Measurements from ENCODE around the gene NBAS. TPM values are rescaled to one million over a fixed set of nuclear protein-coding genes. Genes with fewer than 3 reads are reported as not detected.

Gene NBAS
- total and polyA plus RNA-seq, 3 experiments from 2014 or later, result 22.0 to 34.1 (median 30.6) TPM

GRCh38 chr2:15354596-15355366, 206.4 kb downstream of the NBAS start:
- Histone ChIP-seq H3K4me3 (ENCODE audit: low read length) (no peak overlapping the region), H3K27me3 (ENCODE audit: insufficient read depth, low read length, poor library complexity, severe bottlenecking) (no peaks in the 10 kb centered on the region), H3K9me3 (ENCODE audit: low read length) (no peaks in the 10 kb centered on the region), H3K36me3 (ENCODE audit: insufficient read depth, low read length) (peaks cover 4% of the 10 kb centered on the region), H3K27ac (ENCODE audit: low read depth, low read length) (no peak overlapping the region), H3K4me1 (ENCODE audit: insufficient read depth, low read length) (no peaks in the 10 kb centered on the region)
- Mint-ChIP-seq H3K27me3 (no peaks in the 10 kb centered on the region), H3K4me3 (no peak overlapping the region), H3K4me1 (no peaks in the 10 kb centered on the region), H3K36me3 (peaks cover 32 to 80% (median 35%) of the 10 kb centered on the region in 3 donors), H3K9me3 (no peaks in the 10 kb centered on the region), H3K27ac (peak overlapping the region in 1 of 8 donors; percentile 42)
- ChIA-PET CTCF (no interaction called here), POLR2A (no interaction called here)
- no peak for DNase-seq

- Mint-ChIP-seq H3K4me3 (no peak overlapping the region), H3K9me3 (no peaks in the 10 kb centered on the region), H3K36me3 (peaks cover 40 to 77% (median 43%) of the 10 kb centered on the region in 3 donors), H3K27me3 (no peaks in the 10 kb centered on the region), H3K4me1 (no peaks in the 10 kb centered on the region), H3K27ac (peak overlapping the region in 1 of 8 donors; percentile 42)
- ChIA-PET POLR2A (no interaction called here), CTCF (no interaction called here)
- H3K36me3 ChIP-seq (ENCODE audit: insufficient read depth, low read length), result peaks cover 4% of the 10 kb centered on the region
- H3K4me1 ChIP-seq (ENCODE audit: insufficient read depth, low read length), result no peaks in the 10 kb centered on the region
- no peak overlapping the region for H3K27ac ChIP-seq (ENCODE audit: low read depth, low read length)
- H3K9me3 ChIP-seq (ENCODE audit: low read length), result no peaks in the 10 kb centered on the region
- H3K4me3 ChIP-seq (ENCODE audit: low read length), result no peak overlapping the region
- no peak for DNase-seq
- no peaks in the 10 kb centered on the region for H3K27me3 ChIP-seq (ENCODE audit: insufficient read depth, low read length, poor library complexity, severe bottlenecking)
Measured at GRCh38 chr2:15352363-15352762, 208.8 kb downstream of the NBAS start.

GRCh38 chr2:15348636-15349035, 212.5 kb downstream of the NBAS start:
- ChIA-PET CTCF (no interaction called here), POLR2A (no interaction called here)
- Mint-ChIP-seq H3K27me3 (no peaks in the 10 kb centered on the region), H3K4me1 (peaks cover 0 to 4% (median 0%) of the 10 kb centered on the region in 3 donors), H3K27ac (no peak overlapping the region), H3K9me3 (peaks cover 0 to 3% (median 0%) of the 10 kb centered on the region in 5 donors), H3K4me3 (no peak overlapping the region), H3K36me3 (peaks cover 43 to 72% (median 44%) of the 10 kb centered on the region in 3 donors)
- Histone ChIP-seq H3K27me3 (ENCODE audit: insufficient read depth, low read length, poor library complexity, severe bottlenecking) (no peaks in the 10 kb centered on the region), H3K4me1 (ENCODE audit: insufficient read depth, low read length) (no peaks in the 10 kb centered on the region), H3K4me3 (ENCODE audit: low read length) (no peak overlapping the region), H3K36me3 (ENCODE audit: insufficient read depth, low read length) (peaks cover 4% of the 10 kb centered on the region), H3K27ac (ENCODE audit: low read depth, low read length) (no peak overlapping the region), H3K9me3 (ENCODE audit: low read length) (no peaks in the 10 kb centered on the region)
- no peak for DNase-seq

GRCh38 chr2:15348045-15348444, 213.1 kb downstream of the NBAS start:
- no peak overlapping the region for H3K27ac Mint-ChIP-seq
- Histone ChIP-seq H3K27ac (ENCODE audit: low read depth, low read length) (no peak overlapping the region), H3K4me1 (ENCODE audit: insufficient read depth, low read length) (no peaks in the 10 kb centered on the region), H3K36me3 (ENCODE audit: insufficient read depth, low read length) (peaks cover 4% of the 10 kb centered on the region), H3K4me3 (ENCODE audit: low read length) (no peak overlapping the region), H3K27me3 (ENCODE audit: insufficient read depth, low read length, poor library complexity, severe bottlenecking) (no peaks in the 10 kb centered on the region), H3K9me3 (ENCODE audit: low read length) (no peaks in the 10 kb centered on the region)
- H3K9me3 Mint-ChIP-seq, result peaks cover 0 to 3% (median 0%) of the 10 kb centered on the region in 5 donors
- no peaks in the 10 kb centered on the region for H3K27me3 Mint-ChIP-seq
- no peak overlapping the region for H3K4me3 Mint-ChIP-seq
- POLR2A ChIA-PET, result no interaction called here
- peaks cover 43 to 68% (median 45%) of the 10 kb centered on the region in 3 donors for H3K36me3 Mint-ChIP-seq
- peaks cover 0 to 4% (median 0%) of the 10 kb centered on the region in 3 donors for H3K4me1 Mint-ChIP-seq
- CTCF ChIA-PET, result no interaction called here
- no peak for DNase-seq

GRCh38 chr2:15346624-15347023, 214.5 kb downstream of the NBAS start:
- ChIA-PET CTCF (no interaction called here), POLR2A (no interaction called here)
- no peak overlapping the region for H3K27ac ChIP-seq (ENCODE audit: low read depth, low read length)
- H3K9me3 ChIP-seq (ENCODE audit: low read length), result no peaks in the 10 kb centered on the region
- Mint-ChIP-seq H3K4me1 (peaks cover 0 to 4% (median 0%) of the 10 kb centered on the region in 3 donors), H3K4me3 (no peak overlapping the region), H3K9me3 (peaks cover 0 to 3% (median 0%) of the 10 kb centered on the region in 5 donors), H3K36me3 (peaks cover 35 to 62% (median 40%) of the 10 kb centered on the region in 3 donors), H3K27ac (no peak overlapping the region), H3K27me3 (no peaks in the 10 kb centered on the region)
- H3K4me1 ChIP-seq (ENCODE audit: insufficient read depth, low read length), result no peaks in the 10 kb centered on the region
- H3K27me3 ChIP-seq (ENCODE audit: insufficient read depth, low read length, poor library complexity, severe bottlenecking), result no peaks in the 10 kb centered on the region
- peaks cover 4% of the 10 kb centered on the region for H3K36me3 ChIP-seq (ENCODE audit: insufficient read depth, low read length)
- H3K4me3 ChIP-seq (ENCODE audit: low read length), result no peak overlapping the region
- no peak for DNase-seq

GRCh38 chr2:15337996-15338666, 223.0 kb downstream of the NBAS start:
- Mint-ChIP-seq H3K27ac (no peak overlapping the region), H3K36me3 (peaks cover 29 to 49% (median 33%) of the 10 kb centered on the region in 3 donors), H3K9me3 (no peaks in the 10 kb centered on the region), H3K27me3 (no peaks in the 10 kb centered on the region), H3K4me3 (no peak overlapping the region), H3K4me1 (peaks cover 8 to 14% (median 10%) of the 10 kb centered on the region in 3 donors)
- Histone ChIP-seq H3K4me3 (ENCODE audit: low read length) (no peak overlapping the region), H3K9me3 (ENCODE audit: low read length) (no peaks in the 10 kb centered on the region), H3K27ac (ENCODE audit: low read depth, low read length) (no peak overlapping the region), H3K27me3 (ENCODE audit: insufficient read depth, low read length, poor library complexity, severe bottlenecking) (no peaks in the 10 kb centered on the region), H3K36me3 (ENCODE audit: insufficient read depth, low read length) (no peaks in the 10 kb centered on the region), H3K4me1 (ENCODE audit: insufficient read depth, low read length) (no peaks in the 10 kb centered on the region)
- POLR2A ChIA-PET, result no interaction called here
- CTCF ChIA-PET, result no interaction called here
- DNase-seq, result no peak

- H3K4me3 ChIP-seq (ENCODE audit: low read length), result no peak overlapping the region
- ChIA-PET CTCF (no interaction called here), POLR2A (no interaction called here)
- no peaks in the 10 kb centered on the region for H3K27me3 Mint-ChIP-seq
- peaks cover 8 to 14% (median 12%) of the 10 kb centered on the region in 3 donors for H3K4me1 Mint-ChIP-seq
- no peaks in the 10 kb centered on the region for H3K4me1 ChIP-seq (ENCODE audit: insufficient read depth, low read length)
- H3K27me3 ChIP-seq (ENCODE audit: insufficient read depth, low read length, poor library complexity, severe bottlenecking), result no peaks in the 10 kb centered on the region
- no peaks in the 10 kb centered on the region for H3K9me3 ChIP-seq (ENCODE audit: low read length)
- no peak overlapping the region for H3K4me3 Mint-ChIP-seq
- H3K36me3 Mint-ChIP-seq, result peaks cover 22 to 38% (median 25%) of the 10 kb centered on the region in 3 donors
- H3K27ac ChIP-seq (ENCODE audit: low read depth, low read length), result no peak overlapping the region
- H3K27ac Mint-ChIP-seq, result peak overlapping the region in 1 of 8 donors; percentile 42
- H3K36me3 ChIP-seq (ENCODE audit: insufficient read depth, low read length), result peaks cover under 1% of the 10 kb centered on the region
- H3K9me3 Mint-ChIP-seq, result no peaks in the 10 kb centered on the region
- DNase-seq, result no peak
Measured at GRCh38 chr2:15334644-15335326, 226.3 kb downstream of the NBAS start.

- H3K36me3 Mint-ChIP-seq, result peaks cover 12 to 37% (median 20%) of the 10 kb centered on the region in 3 donors
- POLR2A ChIA-PET, result no interaction called here
Measured at GRCh38 chr2:15331787-15332186, 229.3 kb downstream of the NBAS start.

More at GRCh38 chr2:15331787-15332186, 229.3 kb downstream of the NBAS start:
- DNase-seq, result no peak
- Mint-ChIP-seq H3K4me1 (peaks cover 8 to 14% (median 9%) of the 10 kb centered on the region in 3 donors), H3K27me3 (no peaks in the 10 kb centered on the region), H3K9me3 (no peaks in the 10 kb centered on the region), H3K4me3 (no peak overlapping the region), H3K27ac (no peak overlapping the region)
- H3K4me1 ChIP-seq (ENCODE audit: insufficient read depth, low read length), result no peaks in the 10 kb centered on the region
- H3K9me3 ChIP-seq (ENCODE audit: low read length), result no peaks in the 10 kb centered on the region
- H3K27ac ChIP-seq (ENCODE audit: low read depth, low read length), result no peak overlapping the region
- H3K36me3 ChIP-seq (ENCODE audit: insufficient read depth, low read length), result peaks cover 11% of the 10 kb centered on the region
- no peaks in the 10 kb centered on the region for H3K27me3 ChIP-seq (ENCODE audit: insufficient read depth, low read length, poor library complexity, severe bottlenecking)
- no peak overlapping the region for H3K4me3 ChIP-seq (ENCODE audit: low read length)
- CTCF ChIA-PET, result no interaction called here
